GM06990 (cell line): ENCODE results near the gene MDC1.
"Not testable (repeated sequence)": the region's sequence is repeated elsewhere in the genome, so short reads cannot be mapped to it uniquely, and the experiment has no call there.

Experiments used
- DNase-seq: peaks from one replicate; pipeline ENCODE4 v3.0.0-alpha.2; 2011; ENCODE audit not compliant: insufficient read length; ENCODE audit errors: extremely low read depth
- H3K27me3 ChIP-seq: replicated peaks from 2 replicates; pipeline ENCODE4 v1.6.0; 2011; ENCODE audit warnings: low read length; ENCODE audit not compliant: control insufficient read depth, insufficient read depth
- H3K36me3 ChIP-seq: 2 replicates; pipeline ENCODE4 v1.5.1; 2011; ENCODE audit warnings: low read length; ENCODE audit not compliant: control insufficient read depth, insufficient read depth
- H3K4me3 ChIP-seq: replicated peaks from 2 replicates; pipeline ENCODE4 v1.5.1; 2011; ENCODE audit warnings: low read depth, mild to moderate bottlenecking, control low read depth, low read length
- TF ChIP-seq, protein P1 (sequence below): IDR thresholded peaks from 2 replicates; pipeline ENCODE4 v1.5.1; 2011; ENCODE audit warnings: low read length, control low read depth, mild to moderate bottlenecking, inconsistent platforms; ENCODE audit not compliant: insufficient read depth, poor library complexity, severe bottlenecking

The MDC1 gene

DNA sequence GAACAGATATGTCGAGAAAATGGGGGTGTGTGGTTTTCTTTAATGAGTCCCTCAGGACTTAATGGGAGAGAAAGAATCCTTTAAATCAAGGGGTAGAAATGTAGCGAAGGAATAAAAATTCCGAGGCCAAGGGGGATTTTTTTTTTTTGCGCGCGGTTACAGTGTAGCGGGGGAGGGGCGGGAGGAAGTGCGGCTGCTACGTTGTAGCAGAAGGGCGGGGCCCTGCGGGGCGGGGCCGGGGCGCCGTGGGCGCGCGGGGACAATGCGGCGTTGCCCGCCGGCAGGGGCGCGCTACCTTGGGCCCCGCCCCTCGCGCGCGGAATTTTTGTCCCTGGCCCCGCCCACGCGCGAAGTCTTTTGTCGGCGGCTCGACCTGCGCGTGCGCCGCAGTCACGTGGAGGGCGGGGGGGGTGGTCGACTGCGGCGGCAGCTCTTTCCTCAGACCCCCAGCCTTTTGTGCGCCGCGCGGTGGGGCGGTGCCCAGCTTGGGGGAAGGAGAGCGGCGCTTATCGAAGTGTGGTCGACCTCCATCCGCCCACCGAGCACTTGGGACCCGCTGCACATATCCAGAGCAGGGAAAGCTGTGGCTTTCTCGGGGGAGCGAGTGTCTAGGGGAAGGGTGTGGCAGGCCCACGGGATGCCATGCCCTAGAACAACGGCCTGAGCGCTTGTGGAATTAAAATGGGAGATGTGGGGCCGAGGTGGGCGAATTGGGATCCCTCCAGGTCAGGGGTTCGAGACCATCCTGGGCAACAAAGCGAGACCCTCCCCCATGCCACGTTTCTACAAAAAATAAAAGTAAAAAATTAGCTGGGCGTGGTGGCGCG is 4.3 kb upstream of the MDC1 start:
- peak; percentile 95 for DNase-seq
- Histone ChIP-seq H3K27me3 (no peaks in the 10 kb centered on the region), H3K36me3 (peaks cover 30% of the 10 kb centered on the region), H3K4me3 (peak overlapping the region; percentile 98)
- TF ChIP-seq, protein P1, sequence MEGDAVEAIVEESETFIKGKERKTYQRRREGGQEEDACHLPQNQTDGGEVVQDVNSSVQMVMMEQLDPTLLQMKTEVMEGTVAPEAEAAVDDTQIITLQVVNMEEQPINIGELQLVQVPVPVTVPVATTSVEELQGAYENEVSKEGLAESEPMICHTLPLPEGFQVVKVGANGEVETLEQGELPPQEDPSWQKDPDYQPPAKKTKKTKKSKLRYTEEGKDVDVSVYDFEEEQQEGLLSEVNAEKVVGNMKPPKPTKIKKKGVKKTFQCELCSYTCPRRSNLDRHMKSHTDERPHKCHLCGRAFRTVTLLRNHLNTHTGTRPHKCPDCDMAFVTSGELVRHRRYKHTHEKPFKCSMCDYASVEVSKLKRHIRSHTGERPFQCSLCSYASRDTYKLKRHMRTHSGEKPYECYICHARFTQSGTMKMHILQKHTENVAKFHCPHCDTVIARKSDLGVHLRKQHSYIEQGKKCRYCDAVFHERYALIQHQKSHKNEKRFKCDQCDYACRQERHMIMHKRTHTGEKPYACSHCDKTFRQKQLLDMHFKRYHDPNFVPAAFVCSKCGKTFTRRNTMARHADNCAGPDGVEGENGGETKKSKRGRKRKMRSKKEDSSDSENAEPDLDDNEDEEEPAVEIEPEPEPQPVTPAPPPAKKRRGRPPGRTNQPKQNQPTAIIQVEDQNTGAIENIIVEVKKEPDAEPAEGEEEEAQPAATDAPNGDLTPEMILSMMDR, result no peak

GRCh38 chr6:30720738-30721197 is 3.7 kb upstream of the MDC1 start:
- Histone ChIP-seq H3K27me3 (no peaks in the 10 kb centered on the region), H3K4me3 (peak overlapping the region; percentile 98), H3K36me3 (peaks cover 29% of the 10 kb centered on the region)
- DNase-seq, result peak; percentile 82
- TF ChIP-seq, protein P1, result no peak

DNA sequence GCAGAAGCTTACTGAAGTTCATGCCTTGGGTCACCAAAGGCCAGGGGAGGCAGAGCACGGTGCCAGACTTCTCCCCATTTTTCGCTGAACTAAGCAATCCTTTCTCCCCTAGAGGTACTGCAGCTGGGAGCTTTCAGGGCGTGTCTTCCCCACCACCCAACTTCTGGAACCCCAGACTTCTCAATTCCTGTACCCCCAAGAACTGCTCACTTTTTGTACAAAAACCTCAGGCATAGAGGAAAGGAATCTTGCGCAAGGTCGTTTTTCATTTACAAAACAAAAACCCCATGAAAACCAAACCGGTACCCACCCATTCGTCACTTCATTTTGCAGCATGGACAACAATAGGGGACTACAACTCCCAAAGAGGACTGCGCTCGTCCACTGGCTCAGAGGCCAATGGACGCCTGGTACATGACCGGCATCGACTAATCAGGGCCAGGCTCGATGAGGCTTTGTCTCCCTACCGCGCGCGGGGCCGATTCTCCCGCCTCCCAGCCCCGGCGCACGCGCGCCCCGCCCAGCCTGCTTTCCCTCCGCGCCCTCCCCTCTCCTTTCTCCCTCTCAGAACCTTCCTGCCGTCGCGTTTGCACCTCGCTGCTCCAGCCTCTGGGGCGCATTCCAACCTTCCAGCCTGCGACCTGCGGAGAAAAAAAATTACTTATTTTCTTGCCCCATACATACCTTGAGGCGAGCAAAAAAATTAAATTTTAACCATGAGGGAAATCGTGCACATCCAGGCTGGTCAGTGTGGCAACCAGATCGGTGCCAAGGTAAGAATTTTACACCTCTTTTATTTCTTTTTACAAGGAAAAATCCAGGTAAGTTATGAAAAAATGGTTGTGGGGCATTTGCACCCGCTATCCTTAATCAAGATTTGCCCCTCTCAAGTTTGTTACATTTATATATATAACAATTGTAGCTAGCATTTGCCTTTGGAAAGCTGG is 3.0 kb upstream of the MDC1 start, which contains the start of gene TUBB:
Gene TUBB (plus strand): TSS at position 562 of the 947 bp plus-strand sequence. CDS start 155 bp downstream, at position 717.
- peak within 1 kb of the TSS; percentile 98 for H3K4me3 ChIP-seq
- peak; percentile 98 for DNase-seq
- TF ChIP-seq, protein P1, result no peak
- no peaks in the 10 kb centered on the region for H3K27me3 ChIP-seq
- H3K36me3 ChIP-seq, result peaks cover 27% of the 10 kb centered on the region

- no peak for DNase-seq
Measured at GRCh38 chr6:30719356-30719755, 2.3 kb upstream of the MDC1 start.

DNA sequence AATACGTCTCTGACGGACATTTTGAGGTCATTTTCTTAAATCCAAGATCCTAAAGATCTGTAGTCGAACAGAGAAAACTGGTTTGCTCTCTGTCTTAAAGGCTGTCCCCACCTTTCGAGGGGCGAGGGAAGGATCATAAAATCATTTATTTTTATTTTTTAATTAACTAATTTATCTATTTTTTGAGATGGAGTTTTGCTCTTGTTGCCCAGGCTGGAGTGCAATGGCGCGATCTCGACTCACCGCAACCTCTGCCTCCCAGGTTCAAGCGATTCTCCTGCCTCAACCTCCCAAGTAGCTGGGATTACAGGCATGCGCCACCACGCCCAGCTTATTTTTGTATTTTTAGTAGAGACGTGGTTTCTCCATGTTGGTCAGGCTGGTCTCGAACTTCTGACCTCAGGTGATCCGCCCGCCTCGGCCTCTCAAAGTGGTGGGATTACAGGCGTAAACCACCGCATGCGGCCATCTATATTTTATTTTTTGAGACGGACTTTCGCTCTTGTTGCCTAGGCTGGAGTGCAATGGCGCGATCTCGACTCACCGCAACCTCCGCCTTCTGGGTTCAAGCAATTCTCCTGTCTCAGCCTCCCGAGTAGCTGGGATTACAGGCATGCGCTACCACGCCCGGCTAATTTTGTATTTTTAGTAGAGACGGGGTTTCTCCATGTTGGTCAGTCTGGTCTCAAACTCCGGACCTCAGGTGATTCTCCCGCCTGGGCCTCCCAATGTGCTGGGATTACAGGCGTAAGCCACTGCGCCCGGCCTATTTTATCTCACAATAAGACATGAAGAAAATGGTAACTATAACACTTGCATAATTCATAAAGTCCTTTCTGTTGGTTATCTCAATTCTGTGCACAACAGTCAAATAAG is 1.0 kb upstream of the MDC1 start:
- H3K27me3 ChIP-seq, DNase-seq: not testable (repeated sequence)
- Histone ChIP-seq H3K4me3 (peak overlapping the region; percentile 72), H3K36me3 (peaks cover 14% of the 10 kb centered on the region)

More at GRCh38 chr6:30719356-30719755, 2.3 kb upstream of the MDC1 start:
- no peaks in the 10 kb centered on the region for H3K27me3 ChIP-seq
- TF ChIP-seq, protein P1, result no peak
- peak overlapping the region; percentile 98 for H3K4me3 ChIP-seq
- peaks cover 20% of the 10 kb centered on the region for H3K36me3 ChIP-seq
